GM23338 (cell line): ENCODE measurements around the gene SLC13A3. TPM values are rescaled to one million over a fixed set of nuclear protein-coding genes. Genes with fewer than 3 reads are reported as not detected.

ENCODE experiments used
- ATAC-seq: fragments of 200-7000 bp; cut with Tn5 transposase; 3 replicates; pipeline ENCODE4 v1.9.1; 2020
- DNase-seq: peaks from one replicate; pipeline ENCODE4 v3.0.0-alpha.2; 2015; ENCODE audit warnings: low spot score
- H2AFZ ChIP-seq: fragments of 200-600 bp; sonication (generic); 2 replicates; pipeline ENCODE4 v1.8.0; 2016; ENCODE audit warnings: antibody characterized with exemption, mild to moderate bottlenecking, moderate library complexity
- H3F3A ChIP-seq: fragments of 200-600 bp; sonication (generic); replicated peaks from 2 replicates; pipeline ENCODE4 v1.8.0; 2017; ENCODE audit warnings: antibody characterized with exemption, mixed run types, low read depth
- H3K27ac ChIP-seq: fragments of 200-600 bp; sonication (generic); 2 replicates; pipeline ENCODE4 v1.6.1; 2016; ENCODE audit warnings: low read depth
- H3K27me3 ChIP-seq: fragments of 200-600 bp; sonication (generic); 2 replicates; pipeline ENCODE4 v1.8.0; 2016; ENCODE audit warnings: mild to moderate bottlenecking, mixed run types, moderate library complexity; ENCODE audit not compliant: insufficient read depth
- H3K36me3 ChIP-seq: fragments of 200-600 bp; sonication (generic); 2 replicates; pipeline ENCODE4 v1.8.0; 2016; ENCODE audit warnings: mild to moderate bottlenecking; ENCODE audit not compliant: insufficient read depth
- H3K4me1 ChIP-seq: fragments of 200-600 bp; sonication (generic); 2 replicates; pipeline ENCODE4 v1.8.0; 2016; ENCODE audit warnings: mild to moderate bottlenecking, moderate library complexity; ENCODE audit not compliant: insufficient read depth
- H3K4me2 ChIP-seq: fragments of 200-600 bp; sonication (generic); 2 replicates; pipeline ENCODE4 v1.7.1; 2017; ENCODE audit warnings: mixed run types
- H3K4me3 ChIP-seq: fragments of 200-600 bp; sonication (generic); 2 replicates; pipeline ENCODE4 v1.6.1; 2016; ENCODE audit warnings: mixed run types
- H3K79me2 ChIP-seq: fragments of 200-600 bp; sonication (generic); replicated peaks from 2 replicates; pipeline ENCODE4 v1.8.0; 2017; ENCODE audit warnings: mild to moderate bottlenecking; ENCODE audit not compliant: insufficient read depth
- H3K9me2 ChIP-seq: fragments of 200-600 bp; sonication (generic); 2 replicates; pipeline ENCODE4 v1.8.0; 2017; ENCODE audit not compliant: insufficient read depth
- H4K20me1 ChIP-seq: fragments of 200-600 bp; sonication (generic); replicated peaks from 2 replicates; pipeline ENCODE4 v1.8.0; 2017; ENCODE audit warnings: mild to moderate bottlenecking; ENCODE audit not compliant: insufficient read depth
- H3K27ac Mint-ChIP-seq: 2 replicates; pipeline ENCODE4 v1.8.0; 2020; ENCODE audit warnings: inconsistent platforms, mild to moderate bottlenecking, moderate library complexity, mixed read lengths
- H3K27me3 Mint-ChIP-seq: 3 replicates; pipeline ENCODE4 v1.8.0; 2022; ENCODE audit warnings: low read depth, mild to moderate bottlenecking, moderate library complexity, mixed read lengths, inconsistent platforms; ENCODE audit not compliant: insufficient read depth, poor library complexity
- H3K36me3 Mint-ChIP-seq: 3 replicates; pipeline ENCODE4 v1.8.0; 2021; ENCODE audit warnings: low read depth, mild to moderate bottlenecking, inconsistent platforms, moderate library complexity, mixed read lengths
- H3K4me1 Mint-ChIP-seq: 3 replicates; pipeline ENCODE4 v1.8.0; 2020; ENCODE audit warnings: mild to moderate bottlenecking, inconsistent platforms, mixed read lengths
- H3K4me3 Mint-ChIP-seq: 3 replicates; pipeline ENCODE4 v1.8.0; 2021; ENCODE audit warnings: moderate library complexity, mild to moderate bottlenecking, inconsistent platforms, mixed read lengths
- H3K9me3 Mint-ChIP-seq: 3 replicates; pipeline ENCODE4 v1.8.0; 2020; ENCODE audit warnings: moderate library complexity, mild to moderate bottlenecking, inconsistent platforms, mixed read lengths
- CREB1 ChIP-seq: fragments of 250-450 bp; sonication (Bioruptor Pico); IDR thresholded peaks from 2 replicates; pipeline ENCODE4 v1.5.0; 2020; ENCODE audit warnings: low read depth, mild to moderate bottlenecking, moderate library complexity
- CTCF ChIP-seq, 2 experiments: fragments of 200-600 bp in 1 of 2; sonication (generic) in 1 of 2; conservative IDR thresholded peaks; 2 replicates each; pipeline versions ENCODE4 v1.5.1 to v1.6.1; 2016 to 2017; ENCODE audit warnings: antibody characterized with exemption in 2 of 2, low read depth in 2 of 2, mild to moderate bottlenecking in 2 of 2, moderate library complexity in 1 of 2
- EZH2 ChIP-seq: fragments of 200-600 bp; sonication (generic); IDR thresholded peaks from one replicate; pipeline ENCODE4 v1.8.0; 2017; ENCODE audit warnings: antibody characterized with exemption, mild to moderate bottlenecking, low read depth; ENCODE audit not compliant: unreplicated experiment
- EZH2phosphoT487 ChIP-seq: fragments of 200-600 bp; sonication (generic); IDR thresholded peaks from one replicate; pipeline ENCODE4 v1.8.1; 2018; ENCODE audit warnings: antibody characterized with exemption; ENCODE audit not compliant: unreplicated experiment
- JUNB ChIP-seq: IDR thresholded peaks from one replicate; pipeline ENCODE4 v1.6.1; 2016; ENCODE audit warnings: antibody characterized with exemption; ENCODE audit not compliant: unreplicated experiment
- POLR2AphosphoS5 ChIP-seq: IDR thresholded peaks from 2 replicates; pipeline ENCODE4 v1.6.1; 2016; ENCODE audit warnings: antibody characterized with exemption, low read depth
- STAT1 ChIP-seq: IDR thresholded peaks from one replicate; pipeline ENCODE4 v1.6.1; 2016; ENCODE audit warnings: antibody characterized with exemption; ENCODE audit not compliant: unreplicated experiment
- ZNF114 ChIP-seq: fragments of 250-450 bp; sonication (Bioruptor Pico); IDR thresholded peaks from 2 replicates; pipeline ENCODE4 v1.5.0; 2020; ENCODE audit warnings: mild to moderate bottlenecking, moderate library complexity
- ZNF331 ChIP-seq: fragments of 250-450 bp; sonication (Bioruptor Pico); IDR thresholded peaks from 2 replicates; pipeline ENCODE4 v1.5.0; 2020; ENCODE audit warnings: low read depth, mild to moderate bottlenecking, moderate library complexity
- polyA plus RNA-seq: library from polyadenylated mRNA; unstranded; fragments of >200 nt; fragmentation: Nextera tagmentation; extraction: Ambion mirVana; gene quantifications from 2 replicates; pipeline ENCODE4 v1.2.1, GENCODE V29; 2016
- total RNA-seq: library from RNA; depleted of rRNA; stranded (reverse); fragments of >200 nt; shearing (Covaris generic); gene quantifications from 2 replicates; pipeline ENCODE4 v1.2.3, GENCODE V29; 2014
- TF ChIP-seq, protein P1 (sequence below): fragments of 250-450 bp; sonication (Bioruptor Pico); IDR thresholded peaks from 2 replicates; pipeline ENCODE4 v1.5.0; 2020; ENCODE audit warnings: mild to moderate bottlenecking, moderate library complexity
- TF ChIP-seq, protein P2 (sequence below): IDR thresholded peaks from 2 replicates; pipeline ENCODE4 v1.6.1; 2016; ENCODE audit warnings: antibody characterized with exemption

SLC13A3 gene
- total and polyA plus RNA-seq, 2 experiments from 2014 or later, result 8.6 to 9.1 TPM

DNA sequence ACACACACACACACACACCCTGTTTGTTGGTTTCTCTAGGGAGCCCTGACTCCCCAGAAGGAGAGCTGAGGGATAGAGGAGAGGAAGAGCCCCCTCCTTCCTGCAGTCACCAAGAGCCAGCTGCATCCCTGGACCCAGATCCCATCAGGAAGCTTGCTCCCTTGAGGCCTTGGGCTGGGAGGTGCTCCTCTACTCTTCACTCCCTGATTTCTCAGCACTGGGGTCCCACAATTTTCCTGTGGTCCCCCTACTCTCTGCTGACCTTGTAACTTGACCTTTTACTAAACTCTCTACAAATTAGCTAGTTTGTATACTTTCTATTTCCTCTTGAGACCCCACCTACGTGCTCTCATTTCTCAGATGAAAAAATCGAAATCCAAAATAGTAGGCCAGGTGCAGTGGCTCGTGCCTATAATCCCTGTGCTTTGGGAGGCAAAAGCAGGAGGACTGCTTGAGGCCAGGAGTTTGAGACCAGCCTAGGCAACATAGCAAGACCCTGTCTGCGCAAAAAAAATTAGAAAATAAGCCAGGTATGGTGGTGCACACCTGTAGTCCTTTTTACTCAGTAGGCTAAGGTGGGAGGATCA lies 95.8 kb downstream of the SLC13A3 start:
- Histone ChIP-seq H3F3A (no peaks in the 10 kb centered on the region), H3K36me3 (no peaks in the 10 kb centered on the region), H3K9me2 (no peaks in the 10 kb centered on the region), H4K20me1 (no peaks in the 10 kb centered on the region), H3K79me2 (no peaks in the 10 kb centered on the region), H3K27me3 (no peaks in the 10 kb centered on the region), H3K4me2 (peak overlapping the region; percentile 74), H2AFZ (peak overlapping the region; percentile 78; the same call in 1 of the 2 replicates), H3K4me3 (no peak overlapping the region), H3K4me1 (peaks cover 49% of the 10 kb centered on the region), H3K27ac (no peak overlapping the region)
- TF ChIP-seq, protein P1, sequence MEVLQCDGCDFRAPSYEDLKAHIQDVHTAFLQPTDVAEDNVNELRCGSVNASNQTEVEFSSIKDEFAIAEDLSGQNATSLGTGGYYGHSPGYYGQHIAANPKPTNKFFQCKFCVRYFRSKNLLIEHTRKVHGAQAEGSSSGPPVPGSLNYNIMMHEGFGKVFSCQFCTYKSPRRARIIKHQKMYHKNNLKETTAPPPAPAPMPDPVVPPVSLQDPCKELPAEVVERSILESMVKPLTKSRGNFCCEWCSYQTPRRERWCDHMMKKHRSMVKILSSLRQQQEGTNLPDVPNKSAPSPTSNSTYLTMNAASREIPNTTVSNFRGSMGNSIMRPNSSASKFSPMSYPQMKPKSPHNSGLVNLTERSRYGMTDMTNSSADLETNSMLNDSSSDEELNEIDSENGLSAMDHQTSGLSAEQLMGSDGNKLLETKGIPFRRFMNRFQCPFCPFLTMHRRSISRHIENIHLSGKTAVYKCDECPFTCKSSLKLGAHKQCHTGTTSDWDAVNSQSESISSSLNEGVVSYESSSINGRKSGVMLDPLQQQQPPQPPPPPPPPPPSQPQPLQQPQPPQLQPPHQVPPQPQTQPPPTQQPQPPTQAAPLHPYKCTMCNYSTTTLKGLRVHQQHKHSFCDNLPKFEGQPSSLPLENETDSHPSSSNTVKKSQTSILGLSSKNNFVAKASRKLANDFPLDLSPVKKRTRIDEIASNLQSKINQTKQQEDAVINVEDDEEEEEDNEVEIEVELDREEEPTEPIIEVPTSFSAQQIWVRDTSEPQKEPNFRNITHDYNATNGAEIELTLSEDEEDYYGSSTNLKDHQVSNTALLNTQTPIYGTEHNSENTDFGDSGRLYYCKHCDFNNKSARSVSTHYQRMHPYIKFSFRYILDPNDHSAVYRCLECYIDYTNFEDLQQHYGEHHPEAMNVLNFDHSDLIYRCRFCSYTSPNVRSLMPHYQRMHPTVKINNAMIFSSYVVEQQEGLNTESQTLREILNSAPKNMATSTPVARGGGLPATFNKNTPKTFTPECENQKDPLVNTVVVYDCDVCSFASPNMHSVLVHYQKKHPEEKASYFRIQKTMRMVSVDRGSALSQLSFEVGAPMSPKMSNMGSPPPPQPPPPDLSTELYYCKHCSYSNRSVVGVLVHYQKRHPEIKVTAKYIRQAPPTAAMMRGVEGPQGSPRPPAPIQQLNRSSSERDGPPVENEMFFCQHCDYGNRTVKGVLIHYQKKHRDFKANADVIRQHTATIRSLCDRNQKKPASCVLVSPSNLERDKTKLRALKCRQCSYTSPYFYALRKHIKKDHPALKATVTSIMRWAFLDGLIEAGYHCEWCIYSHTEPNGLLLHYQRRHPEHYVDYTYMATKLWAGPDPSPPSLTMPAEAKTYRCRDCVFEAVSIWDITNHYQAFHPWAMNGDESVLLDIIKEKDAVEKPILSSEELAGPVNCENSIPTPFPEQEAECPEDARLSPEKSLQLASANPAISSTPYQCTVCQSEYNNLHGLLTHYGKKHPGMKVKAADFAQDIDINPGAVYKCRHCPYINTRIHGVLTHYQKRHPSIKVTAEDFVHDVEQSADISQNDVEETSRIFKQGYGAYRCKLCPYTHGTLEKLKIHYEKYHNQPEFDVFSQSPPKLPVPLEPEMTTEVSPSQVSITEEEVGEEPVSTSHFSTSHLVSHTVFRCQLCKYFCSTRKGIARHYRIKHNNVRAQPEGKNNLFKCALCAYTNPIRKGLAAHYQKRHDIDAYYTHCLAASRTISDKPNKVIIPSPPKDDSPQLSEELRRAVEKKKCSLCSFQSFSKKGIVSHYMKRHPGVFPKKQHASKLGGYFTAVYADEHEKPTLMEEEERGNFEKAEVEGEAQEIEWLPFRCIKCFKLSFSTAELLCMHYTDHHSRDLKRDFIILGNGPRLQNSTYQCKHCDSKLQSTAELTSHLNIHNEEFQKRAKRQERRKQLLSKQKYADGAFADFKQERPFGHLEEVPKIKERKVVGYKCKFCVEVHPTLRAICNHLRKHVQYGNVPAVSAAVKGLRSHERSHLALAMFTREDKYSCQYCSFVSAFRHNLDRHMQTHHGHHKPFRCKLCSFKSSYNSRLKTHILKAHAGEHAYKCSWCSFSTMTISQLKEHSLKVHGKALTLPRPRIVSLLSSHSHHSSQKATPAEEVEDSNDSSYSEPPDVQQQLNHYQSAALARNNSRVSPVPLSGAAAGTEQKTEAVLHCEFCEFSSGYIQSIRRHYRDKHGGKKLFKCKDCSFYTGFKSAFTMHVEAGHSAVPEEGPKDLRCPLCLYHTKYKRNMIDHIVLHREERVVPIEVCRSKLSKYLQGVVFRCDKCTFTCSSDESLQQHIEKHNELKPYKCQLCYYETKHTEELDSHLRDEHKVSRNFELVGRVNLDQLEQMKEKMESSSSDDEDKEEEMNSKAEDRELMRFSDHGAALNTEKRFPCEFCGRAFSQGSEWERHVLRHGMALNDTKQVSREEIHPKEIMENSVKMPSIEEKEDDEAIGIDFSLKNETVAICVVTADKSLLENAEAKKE (CRISPR knock-in tag), result no peak
- no peak for TF ChIP-seq ZNF331 (CRISPR knock-in tag)
- TF ChIP-seq JUNB, result no peak
- TF ChIP-seq EZH2, result no peak
- no peak for TF ChIP-seq ZNF114 (CRISPR knock-in tag)
- no peak for TF ChIP-seq CREB1 (CRISPR knock-in tag)
- TF ChIP-seq, protein P2, sequence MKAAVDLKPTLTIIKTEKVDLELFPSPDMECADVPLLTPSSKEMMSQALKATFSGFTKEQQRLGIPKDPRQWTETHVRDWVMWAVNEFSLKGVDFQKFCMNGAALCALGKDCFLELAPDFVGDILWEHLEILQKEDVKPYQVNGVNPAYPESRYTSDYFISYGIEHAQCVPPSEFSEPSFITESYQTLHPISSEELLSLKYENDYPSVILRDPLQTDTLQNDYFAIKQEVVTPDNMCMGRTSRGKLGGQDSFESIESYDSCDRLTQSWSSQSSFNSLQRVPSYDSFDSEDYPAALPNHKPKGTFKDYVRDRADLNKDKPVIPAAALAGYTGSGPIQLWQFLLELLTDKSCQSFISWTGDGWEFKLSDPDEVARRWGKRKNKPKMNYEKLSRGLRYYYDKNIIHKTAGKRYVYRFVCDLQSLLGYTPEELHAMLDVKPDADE, result no peak
- TF ChIP-seq EZH2phosphoT487, result no peak
- TF ChIP-seq POLR2AphosphoS5, result no peak
- no peak for TF ChIP-seq CTCF (conservative IDR thresholded peaks at IDR 0.05; ENCODE audit: low read depth in 2 of 2)
- TF ChIP-seq STAT1, result no peak
- Mint-ChIP-seq H3K9me3 (no peaks in the 10 kb centered on the region; the same call in 2 of the 3 replicates), H3K4me1 (peaks cover 47% of the 10 kb centered on the region), H3K36me3 (no peaks in the 10 kb centered on the region; the same call in 2 of the 3 replicates), H3K4me3 (no peak overlapping the region; the same call in 2 of the 3 replicates), H3K27ac (no peak overlapping the region; the same call in 1 of the 2 replicates), H3K27me3 (peaks cover 13% of the 10 kb centered on the region)
- no peak for DNase-seq
- peak; percentile 9; the same call in 1 of the 3 replicates for ATAC-seq
